Measurements from ENCODE around the gene KCNE4. TPM values are rescaled to one million over a fixed set of nuclear protein-coding genes. Genes with fewer than 3 reads are reported as not detected.
A peak's percentile ranks its signal among the peaks of the same experiment; 100 is the strongest.

The KCNE4 gene, protein sequence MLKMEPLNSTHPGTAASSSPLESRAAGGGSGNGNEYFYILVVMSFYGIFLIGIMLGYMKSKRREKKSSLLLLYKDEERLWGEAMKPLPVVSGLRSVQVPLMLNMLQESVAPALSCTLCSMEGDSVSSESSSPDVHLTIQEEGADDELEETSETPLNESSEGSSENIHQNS
- 6.7 TPM for total RNA-seq

DNA sequence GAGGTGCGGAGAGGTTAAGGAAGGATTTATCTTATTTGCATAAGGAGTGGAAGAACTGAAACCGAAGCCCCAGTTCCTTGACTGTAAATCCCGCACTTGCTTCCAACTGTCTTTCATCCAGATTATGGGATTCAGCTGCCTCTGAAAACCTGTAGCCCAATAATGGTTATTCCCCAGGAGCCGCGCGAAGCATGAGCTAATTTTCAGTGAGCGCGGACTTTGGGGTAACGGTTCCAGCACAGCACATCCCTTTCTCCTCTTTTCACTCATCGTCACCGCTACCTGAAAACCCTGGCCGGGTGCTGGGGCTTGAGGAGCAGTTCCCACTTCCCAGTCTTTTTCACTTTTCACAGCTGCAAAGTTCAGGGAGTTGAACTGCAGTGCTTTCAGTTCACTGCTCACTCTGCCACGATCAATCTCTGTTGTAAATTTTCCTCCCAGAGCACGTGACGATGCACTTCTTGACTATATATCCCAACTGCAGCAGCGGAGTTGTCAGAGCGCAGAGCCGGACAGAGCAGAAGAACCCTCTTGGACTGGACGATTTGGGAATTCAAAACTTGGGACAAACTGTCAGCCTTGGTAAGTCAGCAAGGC lies at the start of gene KCNE4:
Gene KCNE4 (plus strand): TSS at position 498 of the 597 bp plus-strand sequence. CDS start 641 bp downstream, outside the sequence.
- peak; percentile 84 for DNase-seq

DNA sequence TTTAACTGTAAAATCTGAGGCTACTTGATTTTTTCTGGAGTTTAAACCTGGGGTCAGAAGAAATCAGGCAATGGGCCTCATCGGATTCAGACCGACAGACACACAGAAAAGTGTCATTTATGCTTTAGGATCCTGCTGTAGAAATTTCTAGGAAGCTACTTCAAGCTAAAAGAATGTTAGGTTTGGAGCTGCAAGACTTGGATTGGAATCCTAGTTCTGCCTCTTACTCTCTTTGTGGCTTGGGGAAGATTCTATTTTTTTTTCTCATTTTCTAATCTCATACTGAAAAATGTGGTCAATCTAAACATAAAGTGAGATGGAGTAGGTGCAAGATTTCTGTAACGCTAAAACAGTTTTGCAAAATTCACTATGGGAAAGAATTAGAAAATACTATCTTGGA lies 48.8 kb upstream of the KCNE4 start:
- no peak for DNase-seq

DNA sequence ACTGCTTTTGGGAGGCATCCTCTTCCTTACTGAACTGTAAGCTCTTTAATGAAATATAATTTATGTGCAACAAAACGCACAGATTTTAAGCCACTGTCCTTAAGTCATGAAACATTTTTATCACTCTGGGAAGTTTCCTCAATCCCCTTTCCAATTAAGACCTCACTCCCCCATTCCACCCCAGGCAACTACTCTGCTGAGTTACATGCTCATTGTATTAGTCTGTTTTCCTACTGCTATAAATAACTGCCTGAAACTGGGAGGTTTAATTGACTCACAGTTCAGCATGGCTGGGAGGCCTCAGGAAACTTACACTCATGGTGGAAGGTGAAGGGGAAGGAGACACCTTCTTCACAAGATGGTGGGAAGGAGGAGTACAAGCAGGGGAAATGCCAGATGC lies 46.5 kb upstream of the KCNE4 start:
- DNase-seq = no peak

DNA sequence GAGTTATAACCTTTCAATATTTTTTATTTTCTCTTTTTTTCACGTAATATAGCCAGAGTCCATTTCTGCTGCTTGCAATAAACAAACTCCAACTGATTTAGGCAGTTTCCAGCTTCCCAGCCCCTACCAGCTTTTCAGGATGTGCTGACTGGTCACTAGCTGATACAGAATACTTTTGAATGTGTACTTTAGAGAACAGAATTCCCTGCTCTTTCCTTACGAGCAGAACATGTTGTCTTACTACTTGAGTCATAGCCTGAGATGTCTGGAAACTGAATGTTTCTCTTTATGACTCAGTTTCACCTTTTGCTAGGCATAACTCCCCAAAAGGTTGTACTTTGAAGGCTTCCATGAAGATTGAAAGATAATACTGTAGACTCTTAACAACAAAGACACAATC lies 44.5 kb upstream of the KCNE4 start:
- no peak for DNase-seq

DNA sequence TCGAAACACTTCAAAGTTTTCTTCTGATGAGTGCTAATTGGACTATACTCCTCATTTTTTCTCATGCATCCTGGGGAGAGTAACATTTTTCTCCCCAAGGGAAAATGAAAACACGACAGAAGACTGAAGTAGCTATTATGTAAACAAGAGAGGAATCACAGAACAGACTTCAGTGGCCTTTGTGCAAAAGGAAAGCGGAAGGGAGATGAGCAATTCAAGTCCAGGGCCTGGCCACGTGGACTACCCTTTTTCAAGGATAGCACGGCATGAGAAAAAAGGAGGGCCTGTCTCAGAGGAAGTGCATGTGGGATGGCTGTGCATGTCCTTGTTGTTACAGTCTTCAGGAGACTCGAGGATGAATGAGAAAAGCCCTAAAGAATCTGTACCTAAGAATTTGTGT lies 43.8 kb upstream of the KCNE4 start:
- no peak for DNase-seq

DNA sequence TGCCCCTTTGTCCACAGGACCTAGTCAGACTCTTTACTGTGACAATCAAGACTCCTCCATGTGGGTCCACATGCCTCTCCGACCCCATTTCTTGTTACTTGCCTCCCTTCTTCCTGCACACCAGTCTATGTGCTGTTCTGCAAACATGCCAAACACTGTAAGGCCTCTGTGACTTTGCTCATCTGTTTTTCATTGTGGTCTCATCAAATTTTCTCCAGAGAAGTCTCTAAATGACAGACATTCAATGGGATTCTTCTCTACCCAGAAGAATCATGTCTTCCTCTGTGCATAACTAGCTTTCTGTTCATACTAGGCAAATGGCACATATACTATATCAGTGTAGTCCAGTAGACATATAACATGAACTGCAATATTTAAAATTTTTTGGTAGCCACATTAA lies 43.0 kb upstream of the KCNE4 start:
- DNase-seq = no peak

DNA sequence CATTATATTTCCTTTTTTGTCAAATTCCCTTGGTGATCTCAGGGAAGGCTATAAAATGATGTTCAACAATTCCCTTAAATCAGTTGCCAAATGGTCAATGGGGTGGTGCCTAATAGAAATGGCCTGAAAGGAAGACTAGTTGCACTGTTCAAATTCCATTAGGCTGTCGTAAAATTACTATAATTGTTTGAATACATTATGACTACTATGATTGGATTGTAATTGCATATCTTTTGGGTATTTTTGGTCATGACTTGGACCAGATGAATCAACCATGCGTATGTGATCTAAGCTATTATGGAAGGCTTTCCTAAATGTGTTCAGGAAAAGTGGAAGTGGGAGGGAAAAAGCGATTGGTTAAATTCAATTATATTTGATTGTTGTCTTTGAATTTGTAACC lies 41.3 kb upstream of the KCNE4 start:
- no peak for DNase-seq

DNA sequence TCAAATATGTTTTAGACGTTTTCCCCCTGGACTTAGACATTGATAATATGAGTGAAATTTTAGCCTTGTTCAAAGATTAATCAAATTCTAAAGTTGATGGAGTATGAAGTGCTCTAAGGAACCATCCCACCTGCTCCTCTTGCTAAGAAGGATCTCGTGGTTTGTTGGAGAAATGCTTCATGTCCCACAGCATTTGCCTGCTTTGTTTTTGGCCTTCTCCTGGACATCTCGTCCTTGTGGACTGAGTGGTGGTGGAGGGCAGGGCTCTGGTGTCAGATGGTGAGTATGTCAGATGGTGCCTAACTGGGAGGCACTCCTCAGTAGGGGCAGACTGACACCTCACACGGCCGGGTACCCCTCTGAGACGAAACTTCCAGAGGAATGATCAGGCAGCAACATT lies 39.7 kb upstream of the KCNE4 start:
- DNase-seq = no peak

DNA sequence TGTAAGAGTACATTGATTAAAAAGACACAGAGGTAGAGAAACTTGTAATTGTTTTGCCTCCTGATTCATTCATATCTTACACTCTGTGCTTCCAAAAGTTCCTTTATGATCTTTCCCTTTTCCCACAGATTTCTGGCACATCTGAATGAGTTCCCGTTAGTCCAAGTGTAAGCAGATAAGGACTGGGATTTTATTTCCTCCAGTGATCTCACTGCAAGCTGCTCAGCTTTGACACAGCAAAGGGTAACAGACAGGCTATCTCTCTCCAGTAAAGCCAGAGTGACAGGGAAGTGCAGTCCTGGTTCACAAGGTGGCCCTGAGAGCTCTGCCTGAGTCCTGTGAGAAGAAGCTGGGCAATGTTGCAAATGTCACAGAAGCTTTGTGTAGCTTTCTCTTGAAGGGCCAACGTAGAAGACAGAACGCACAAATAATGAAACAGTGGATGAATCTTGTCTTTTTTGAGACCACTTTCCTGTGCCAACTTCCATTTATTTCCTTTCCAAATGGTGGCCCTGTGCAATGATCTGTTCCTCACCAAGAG lies 32.5 kb upstream of the KCNE4 start:
- DNase-seq = no peak

DNA sequence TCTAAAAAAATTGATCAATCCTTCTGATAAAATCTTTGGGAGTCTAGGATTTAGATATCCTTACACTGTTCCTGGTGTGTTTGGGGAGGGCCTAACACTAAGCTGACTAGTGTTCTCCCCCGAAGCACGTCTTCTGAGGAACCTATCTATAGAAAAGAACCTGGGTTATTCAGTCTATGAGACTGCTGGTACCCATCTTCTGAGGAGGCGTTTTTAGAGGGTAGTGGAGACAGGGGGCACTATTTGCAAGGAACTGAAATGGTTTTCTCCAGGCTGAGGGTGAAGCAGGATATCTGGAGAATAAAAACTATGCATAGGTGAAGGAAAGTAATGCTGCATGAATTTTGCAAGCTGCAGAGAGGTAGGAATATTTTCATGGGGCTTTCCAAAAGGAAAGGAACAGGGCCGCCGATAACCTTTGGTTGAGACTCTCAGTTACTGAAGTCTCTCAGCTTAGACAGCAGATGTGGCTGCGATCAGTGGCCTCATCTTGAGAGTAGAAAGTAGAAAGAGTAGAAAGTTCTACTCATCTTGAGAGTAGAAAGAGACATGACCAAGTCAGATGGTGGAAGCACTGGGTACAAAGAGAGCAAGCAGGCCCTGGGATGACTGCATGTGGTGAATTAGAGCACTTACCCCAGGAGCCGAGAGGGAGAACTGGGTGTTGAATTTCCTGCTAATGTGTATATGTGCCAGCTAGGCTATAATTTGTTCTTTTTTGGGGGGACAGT lies 31.8 kb upstream of the KCNE4 start:
- DNase-seq = no peak

DNA sequence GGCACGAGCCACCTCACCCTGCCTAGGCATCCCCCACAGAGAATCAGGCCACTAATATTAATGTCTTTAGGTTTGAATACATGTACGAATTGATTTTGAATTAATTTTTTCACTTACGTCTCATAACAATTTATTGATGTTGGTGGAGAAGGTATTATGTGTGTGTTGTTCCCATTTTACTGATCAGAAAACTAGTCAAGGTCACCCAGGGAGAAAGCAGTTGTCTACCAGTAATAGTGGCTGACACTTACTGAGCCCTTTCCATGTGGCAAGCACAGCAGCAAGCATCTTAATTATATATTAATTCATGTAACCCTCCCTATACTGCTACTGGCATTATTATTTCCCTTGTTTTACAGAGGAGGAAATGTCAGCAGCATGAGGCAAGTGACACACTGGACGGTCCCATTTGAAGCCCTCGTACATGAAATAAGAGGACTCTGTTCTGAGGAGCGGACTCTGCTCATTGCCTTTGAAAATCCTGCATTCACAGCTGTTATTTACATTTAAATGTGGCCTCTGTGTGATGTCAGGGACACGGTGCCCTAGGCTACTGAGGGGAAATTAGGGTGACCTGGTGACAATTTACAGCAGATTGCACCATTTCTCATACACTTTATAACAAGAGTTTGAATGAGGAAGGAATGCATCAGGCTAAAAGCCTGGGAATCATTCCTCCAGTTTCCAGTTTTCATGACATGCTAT lies 30.9 kb upstream of the KCNE4 start:
- no peak for DNase-seq

DNA sequence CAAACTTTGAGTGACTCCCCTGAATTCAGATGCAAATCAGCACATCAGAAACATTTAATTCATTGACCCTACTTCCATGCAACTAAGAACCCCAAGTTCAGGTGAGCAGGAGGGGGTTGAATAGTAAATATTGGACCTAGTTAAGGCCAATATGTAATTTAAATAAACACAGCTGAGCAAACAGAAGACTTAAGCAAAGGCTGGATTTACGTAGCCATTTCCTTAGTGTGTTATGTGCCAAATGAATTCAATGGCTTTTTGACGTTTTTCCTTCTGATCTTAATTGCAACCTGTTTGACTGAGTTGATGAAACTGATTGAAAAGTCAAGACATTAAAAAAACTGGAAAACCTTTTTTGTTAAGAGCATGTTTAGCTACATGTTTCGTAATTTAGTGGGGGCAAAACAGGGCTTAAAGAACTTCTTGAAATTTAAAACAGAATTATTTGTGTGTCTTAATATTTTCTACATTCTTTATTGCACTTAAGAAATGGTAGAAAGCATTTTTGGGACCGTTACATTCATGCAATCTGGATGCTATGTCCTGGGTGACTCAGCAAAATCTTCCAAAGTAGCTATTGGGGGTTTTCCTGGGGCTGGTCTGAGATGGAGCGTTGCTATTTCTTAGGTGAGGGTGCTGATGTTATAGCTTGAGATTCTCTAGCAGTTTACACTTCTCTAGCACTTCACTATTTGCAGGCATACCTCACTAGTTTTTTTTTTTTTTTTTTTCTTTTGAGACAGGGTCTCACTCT lies 25.5 kb upstream of the KCNE4 start:
- peak; percentile 28 for DNase-seq

DNA sequence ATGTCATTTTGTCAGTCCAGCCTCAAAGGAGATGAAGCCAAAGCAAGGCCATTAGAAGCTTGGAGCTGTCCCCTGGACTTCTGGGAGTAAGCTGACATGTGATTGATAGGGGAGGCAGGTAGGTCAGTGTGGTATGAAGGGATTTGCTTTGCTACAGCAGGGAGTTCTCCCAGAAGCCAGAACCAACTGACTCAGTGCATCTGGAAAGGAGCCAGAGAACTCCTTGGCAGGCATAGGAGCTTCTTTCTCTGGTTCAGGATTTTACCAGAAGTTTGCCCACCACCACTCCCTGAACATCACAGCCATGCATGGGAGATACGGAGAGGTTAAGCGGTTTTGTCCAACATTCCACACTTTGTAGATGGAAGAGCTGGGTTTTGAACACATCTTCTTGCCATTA lies 24.5 kb upstream of the KCNE4 start:
- DNase-seq = no peak

DNA sequence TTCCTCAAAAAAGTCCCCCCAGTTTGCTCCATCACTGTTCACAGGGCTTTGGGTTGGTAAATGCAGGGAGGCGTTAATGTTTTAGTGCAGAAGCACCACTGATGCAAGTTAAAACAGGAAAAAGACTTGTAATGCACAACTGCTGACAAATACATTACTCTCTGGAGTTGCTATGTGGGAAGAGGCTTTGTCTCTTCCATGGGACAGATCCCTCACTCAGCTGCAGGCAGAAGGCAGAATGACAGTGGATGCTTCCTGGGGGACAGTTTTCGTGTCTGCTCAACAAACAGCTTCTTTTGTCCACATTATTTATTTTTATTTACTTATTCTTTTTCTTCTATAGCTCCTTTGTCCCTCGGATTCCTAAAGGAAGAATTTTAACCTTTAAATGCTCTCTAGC lies 22.7 kb upstream of the KCNE4 start:
- no peak for DNase-seq

DNA sequence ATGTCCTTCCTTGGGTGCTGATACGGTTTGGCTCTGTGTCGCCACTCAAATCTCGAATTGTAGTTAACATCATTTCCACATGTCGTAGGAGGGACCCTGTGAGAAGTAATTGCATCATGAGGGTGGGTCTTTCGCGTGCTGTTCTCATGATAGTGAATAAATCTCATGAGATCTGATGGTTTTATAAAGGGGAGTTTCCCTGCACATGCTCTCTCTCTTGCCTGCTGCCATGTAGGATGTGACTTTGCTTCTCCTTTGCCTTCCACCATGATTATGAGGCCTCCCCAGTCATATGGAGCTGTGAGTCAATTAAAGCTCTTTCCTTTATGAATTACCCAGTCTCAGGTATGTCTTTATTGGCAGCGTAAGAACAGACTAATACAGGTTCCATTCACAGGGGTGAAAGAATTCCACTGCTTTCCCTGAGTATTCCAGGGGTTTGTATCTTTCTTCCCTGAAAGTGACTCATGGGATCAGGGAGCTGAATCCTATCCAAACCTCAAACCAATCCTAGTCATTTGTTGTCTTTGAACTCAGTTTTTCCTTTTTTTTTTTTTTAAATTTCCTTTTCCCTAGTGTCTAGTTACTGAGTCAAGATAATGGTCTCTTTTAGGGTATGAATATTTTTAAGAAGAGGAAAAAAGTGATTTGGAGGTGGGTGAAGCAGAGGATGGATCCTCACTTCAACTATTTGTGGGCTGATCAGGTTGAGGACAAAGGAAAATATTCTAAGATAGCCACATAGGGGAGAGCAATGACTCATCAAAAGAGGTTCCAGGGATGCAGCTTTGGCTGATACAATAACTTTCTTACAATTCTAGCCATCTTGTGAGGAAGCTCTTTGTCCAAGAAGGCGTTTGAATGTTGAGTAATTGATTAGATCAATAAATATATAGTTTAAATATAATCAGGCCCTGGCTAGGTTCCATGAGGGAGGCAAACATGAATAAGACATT lies 19.5 kb upstream of the KCNE4 start:
- DNase-seq = no peak

DNA sequence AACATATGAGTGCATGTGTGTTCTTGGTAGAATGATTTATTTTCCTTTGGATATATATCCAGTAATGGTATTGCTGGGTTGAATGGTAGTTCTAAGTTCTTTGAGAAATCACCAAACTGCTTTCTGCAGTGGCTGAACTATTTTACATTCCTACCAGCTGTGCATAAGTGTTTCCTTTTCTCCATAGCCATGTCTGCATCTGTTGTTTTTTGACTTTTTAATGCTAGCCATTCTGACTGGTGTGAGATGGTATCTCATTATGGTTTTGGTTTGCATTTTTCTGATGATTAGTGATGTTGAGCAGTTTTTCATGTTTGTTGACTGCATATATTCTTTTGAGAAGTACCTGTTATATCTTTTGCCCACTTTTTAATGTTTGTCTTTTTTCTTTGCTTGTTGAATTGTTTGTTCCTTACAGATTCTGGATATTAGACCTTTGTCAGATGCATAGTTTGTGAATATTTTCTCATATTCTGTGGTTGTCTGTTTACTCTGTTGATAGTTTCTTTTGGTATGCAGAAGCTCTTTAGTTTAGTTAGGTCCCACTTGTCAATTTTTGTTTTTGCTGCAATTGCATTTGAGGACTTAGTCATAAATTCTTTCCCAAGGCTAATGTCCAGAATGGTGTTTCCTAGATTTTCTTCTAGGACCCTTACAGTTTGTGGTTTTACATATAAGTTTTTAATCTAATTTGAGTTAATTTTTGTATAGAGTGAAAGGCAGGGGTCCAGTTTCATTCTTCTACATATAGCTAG lies 17.6 kb upstream of the KCNE4 start:
- no peak for DNase-seq

DNA sequence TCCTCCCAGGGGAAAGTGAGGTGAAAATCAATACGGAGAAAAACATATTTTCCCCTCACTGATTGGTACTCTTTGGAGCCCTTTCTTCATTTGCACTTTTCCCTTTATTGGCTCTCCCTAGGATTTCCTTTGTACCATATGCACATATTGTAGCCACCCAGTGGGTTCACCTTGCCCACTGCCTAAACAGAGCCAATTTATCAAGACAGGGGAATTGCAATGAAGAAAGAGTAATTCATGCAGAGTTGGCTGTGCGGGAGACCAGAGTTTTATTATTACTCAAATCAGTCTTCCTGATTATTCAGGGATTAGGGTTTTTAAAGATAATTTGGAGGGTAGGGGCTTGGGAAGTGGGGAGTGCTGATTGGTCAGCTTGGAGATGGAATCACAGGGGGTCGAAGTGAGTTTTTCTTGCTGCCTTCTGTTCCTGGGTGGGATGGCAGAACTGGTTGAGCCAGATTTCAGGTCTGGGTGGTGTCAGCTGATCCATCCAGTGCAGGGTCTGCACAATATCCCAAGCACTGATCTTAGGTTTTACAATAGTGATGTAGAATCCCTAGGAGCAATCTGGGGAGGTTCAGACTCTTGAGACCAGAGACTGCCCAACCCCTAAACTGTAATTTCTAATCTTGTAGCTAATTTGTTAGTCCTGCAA lies 15.1 kb upstream of the KCNE4 start:
- DNase-seq = no peak

DNA sequence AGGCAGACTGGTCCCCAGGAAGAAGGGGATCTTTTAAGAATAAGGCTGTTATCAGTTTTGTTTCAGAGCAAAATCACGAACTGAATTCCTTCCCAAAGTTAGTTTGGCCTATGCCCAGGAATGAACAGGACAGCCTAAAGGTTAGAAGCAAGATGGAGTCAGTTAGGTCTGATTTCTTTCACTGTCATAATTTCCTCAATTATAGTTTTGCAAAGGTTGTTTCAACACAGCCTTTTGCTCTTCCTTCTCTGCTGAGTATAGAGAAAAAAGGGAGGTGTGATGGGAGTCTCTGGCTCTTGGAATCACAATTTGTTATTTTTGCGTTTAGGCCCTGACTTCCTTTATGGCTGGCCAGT lies 14.6 kb upstream of the KCNE4 start:
- no peak for DNase-seq

DNA sequence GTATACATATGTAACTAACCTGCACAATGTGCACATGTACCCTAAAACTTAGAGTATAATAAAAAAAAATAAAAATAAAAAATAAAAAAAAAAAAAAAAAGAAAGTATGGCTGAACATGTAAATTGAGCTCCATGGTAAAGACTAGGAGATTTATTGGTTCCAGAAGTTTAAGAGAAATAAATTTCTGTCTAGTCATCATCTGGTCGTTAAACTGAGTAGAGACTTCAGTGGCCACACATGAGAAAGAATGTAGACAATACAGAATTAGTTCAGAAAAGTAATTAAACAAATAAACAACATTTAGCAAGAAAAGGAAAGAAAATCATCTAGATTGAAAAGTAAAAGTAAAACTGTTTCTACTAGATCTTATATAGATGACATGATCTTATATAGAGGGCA lies 12.4 kb upstream of the KCNE4 start:
- DNase-seq = no peak

DNA sequence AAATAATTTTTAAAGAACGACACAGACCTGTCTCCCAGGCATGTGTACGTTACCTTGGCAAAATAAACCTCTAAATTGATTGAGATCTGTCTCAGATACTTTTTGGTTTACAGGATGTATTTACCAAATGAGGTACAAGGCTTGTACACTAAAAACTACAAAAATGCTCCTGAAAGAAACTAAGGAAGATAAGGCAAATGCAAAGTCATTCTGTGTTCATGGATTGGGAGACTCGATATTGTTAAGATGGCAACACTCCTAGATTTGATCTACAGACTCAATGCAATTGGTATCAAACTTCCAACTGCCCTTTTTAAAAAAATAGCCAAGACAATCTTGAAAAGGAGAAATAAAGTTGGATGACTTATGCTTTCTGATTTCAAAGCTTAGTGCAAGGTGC lies 11.5 kb upstream of the KCNE4 start:
- no peak for DNase-seq
